Measurements from ENCODE around the gene ALDH1A3.

DNA sequence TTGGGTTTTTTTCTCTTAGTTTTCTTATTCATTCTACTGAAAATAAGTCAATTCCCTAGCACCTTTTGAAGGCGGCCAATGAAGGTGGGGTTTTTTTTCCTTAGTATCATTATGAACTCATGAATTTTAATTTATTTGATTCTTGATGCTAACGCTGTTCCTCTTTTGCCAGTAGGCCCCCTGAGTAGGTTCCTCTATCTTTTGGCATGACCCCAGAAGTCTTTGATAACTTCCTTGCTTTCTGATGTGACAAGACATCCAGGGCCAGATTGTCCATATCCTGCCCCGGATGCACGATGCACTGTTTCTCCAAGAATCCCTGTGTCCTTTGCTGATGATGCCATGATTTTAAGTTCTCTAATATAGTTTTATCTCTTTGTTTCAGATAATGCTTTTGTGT, 60.2 kb downstream of the ALDH1A3 start:
- TF ChIP-seq SUZ12 (IDR thresholded peaks at IDR 0.05; ENCODE audit: extremely low read depth, insufficient read depth, insufficient read length) = no peak
- no peak for TF ChIP-seq ZNF274 (IDR thresholded peaks at IDR 0.05; ENCODE audit: low read depth, low read length)

Data from NT2/D1 (cell line).